B cell (primary cell): ENCODE results near the gene LSM7. TPM values are rescaled to one million over a fixed set of nuclear protein-coding genes. Genes with fewer than 3 reads are reported as not detected.

Experiments
- ATAC-seq: fragments of 200-7000 bp; cut with Tn5 transposase; one replicate; pipeline ENCODE4 v1.10.0; 2021; ENCODE audit warnings: low read depth, mild to moderate bottlenecking, moderate number of reproducible peaks, moderate library complexity
- CTCF ChIA-PET: fragments of 350-600 bp; sonication (Branson Sonifier 250); formaldehyde crosslinking; loops from one replicate; lab custom pipeline; 2021; ENCODE audit warnings: antibody characterized with exemption, inconsistent platforms; lab: Charles Lee
- POLR2A ChIA-PET: fragments of 350-600 bp; sonication (Branson Sonifier 250); formaldehyde crosslinking; loops from one replicate; lab custom pipeline; 2021; ENCODE audit warnings: antibody characterized with exemption; lab: Charles Lee
- DNase-seq: peaks from one replicate; pipeline ENCODE4 v3.0.0; 2013
- H2AFZ ChIP-seq: 2 replicates; pipeline ENCODE4 v1.6.1; 2012; ENCODE audit warnings: mild to moderate bottlenecking, low read depth, low read length; ENCODE audit not compliant: insufficient read depth, poor library complexity, severe bottlenecking
- H3K27ac ChIP-seq, 2 donors: 1 replicate in 1 of 2; 2 replicates in 1 of 2; pipeline ENCODE4 v1.5.1; 2012 to 2013; ENCODE audit warnings: low read length in 2 of 2, mild to moderate bottlenecking in 2 of 2, moderate library complexity in 1 of 2
- H3K27me3 ChIP-seq, 4 experiments: fragments of 200-600 bp in 1 of 4; sonication (generic) in 1 of 4; replicated peaks in 1 of 4; 1 replicate in 2 of 4; 2 replicates in 2 of 4; pipeline versions ENCODE4 v1.6.1 to v1.7.0; 2013 to 2016; ENCODE audit warnings: low read length in 3 of 4, mild to moderate bottlenecking in 2 of 4, mixed read lengths in 1 of 4, moderate library complexity in 1 of 4; ENCODE audit not compliant: insufficient read depth in 4 of 4, control insufficient read depth in 3 of 4; ENCODE audit errors: control extremely low read depth in 1 of 4
- H3K36me3 ChIP-seq, 2 experiments: replicated peaks in 1 of 2; 1 replicate in 1 of 2; 2 replicates in 1 of 2; pipeline versions ENCODE4 v1.6.1 to v1.7.1; 2013; ENCODE audit warnings: low read length in 1 of 2; ENCODE audit not compliant: insufficient read depth in 2 of 2, control insufficient read depth in 1 of 2; ENCODE audit errors: control extremely low read depth in 1 of 2, extremely low read depth in 1 of 2
- H3K4me1 ChIP-seq, 2 donors: fragments of 200-600 bp in 1 of 2; sonication (generic) in 1 of 2; 1 replicate in 1 of 2; 2 replicates in 1 of 2; pipeline versions ENCODE4 v1.5.1 to v1.6.1; 2013 to 2017; ENCODE audit warnings: low read length in 2 of 2; ENCODE audit not compliant: control insufficient read depth in 2 of 2, insufficient read depth in 2 of 2
- H3K4me2 ChIP-seq: replicated peaks from 2 replicates; pipeline ENCODE3; 2012; ENCODE audit warnings: mild to moderate bottlenecking, low read depth, low read length; ENCODE audit not compliant: poor library complexity, severe bottlenecking
- H3K4me3 ChIP-seq, 5 experiments: fragments of 200-600 bp in 1 of 5; sonication (generic) in 1 of 5; 1 replicate in 3 of 5; 2 replicates in 2 of 5; pipeline versions ENCODE4 v1.5.1 to v1.7.0; 2011 to 2016; ENCODE audit warnings: low read length in 4 of 5, mild to moderate bottlenecking in 4 of 5, low read depth in 2 of 5, control low read depth in 1 of 5, moderate library complexity in 1 of 5; ENCODE audit not compliant: insufficient read depth in 1 of 5; ENCODE audit errors: control extremely low read depth in 1 of 5, extremely low read depth in 1 of 5
- H3K79me2 ChIP-seq: fragments of 200-600 bp; sonication (generic); one replicate; pipeline ENCODE4 v1.6.0; 2016; ENCODE audit warnings: low read length; ENCODE audit not compliant: control insufficient read depth, insufficient read depth
- H3K9ac ChIP-seq: fragments of 200-600 bp; sonication (generic); 2 replicates; pipeline ENCODE4 v1.6.1; 2017; ENCODE audit warnings: mild to moderate bottlenecking, low read length, moderate library complexity
- H3K9me3 ChIP-seq, 3 donors: one replicate each; pipeline versions ENCODE4 v1.6.1 to v1.7.1; 2013; ENCODE audit warnings: low read length in 2 of 3; ENCODE audit not compliant: control insufficient read depth in 2 of 3, insufficient read depth in 1 of 3; ENCODE audit errors: control extremely low read depth in 1 of 3
- H4K20me1 ChIP-seq: 2 replicates; pipeline ENCODE4 v1.6.0; 2012; ENCODE audit warnings: mild to moderate bottlenecking, low read length; ENCODE audit not compliant: insufficient read depth, control insufficient read depth, poor library complexity, severe bottlenecking
- H3K27ac Mint-ChIP-seq: one replicate; pipeline ENCODE4 v1.8.0; 2021; ENCODE audit warnings: mixed read lengths
- H3K27me3 Mint-ChIP-seq: one replicate; pipeline ENCODE4 v1.8.0; 2021; ENCODE audit warnings: mixed read lengths
- H3K4me1 Mint-ChIP-seq: one replicate; pipeline ENCODE4 v1.8.0; 2021; ENCODE audit warnings: mixed read lengths
- H3K4me3 Mint-ChIP-seq: one replicate; pipeline ENCODE4 v1.8.0; 2021; ENCODE audit warnings: mixed read lengths
- H3K9me3 Mint-ChIP-seq: one replicate; pipeline ENCODE4 v1.8.0; 2022; ENCODE audit warnings: mixed read lengths; ENCODE audit not compliant: insufficient read depth
- EZH2 ChIP-seq: IDR thresholded peaks from 2 replicates; pipeline ENCODE4 v1.6.1; 2012; ENCODE audit warnings: borderline replicate concordance, low read depth, mild to moderate bottlenecking, moderate library complexity, low read length; ENCODE audit not compliant: insufficient read depth, poor library complexity, severe bottlenecking
- WGBS: methylation state at CpG from one replicate; pipeline ENCODE4 v1.1.5; 2013; ENCODE audit warnings: missing lambda C conversion rate; ENCODE audit not compliant: insufficient coverage; 5-methylcytosine and 5-hydroxymethylcytosine counted together
- intact Hi-C: fragments of 100-400 bp; cut with micrococcal nuclease; formaldehyde crosslinking; loops from one replicate; pipeline ENCODE4 v1.10.0; 2022
- polyA plus RNA-seq: library from polyadenylated mRNA; depleted of rRNA; stranded (reverse); fragments of >200 nt; gene quantifications from 2 replicates; pipeline ENCODE4 v1.2.3, GENCODE V29; 2012
- total RNA-seq, 2 donors: library from RNA; stranded (reverse); fragments of 120-200 nt in 1 of 2; gene quantifications; 1 replicate in 1 of 2; 2 replicates in 1 of 2; pipeline versions ENCODE4 v1.2.3 to v1.2.4, GENCODE V29; 2013 to 2022
- TF ChIP-seq, protein P1 (sequence below): fragments of 200-600 bp; IDR thresholded peaks from one replicate; pipeline ENCODE4 v1.8.0; 2022; ENCODE audit warnings: antibody characterized with exemption, mild to moderate bottlenecking

Gene LSM7
- total and polyA plus RNA-seq, 2 donors (not counting 1 experiment from before 2014, with no cell fraction given), result 201 to 820 TPM

DNA sequence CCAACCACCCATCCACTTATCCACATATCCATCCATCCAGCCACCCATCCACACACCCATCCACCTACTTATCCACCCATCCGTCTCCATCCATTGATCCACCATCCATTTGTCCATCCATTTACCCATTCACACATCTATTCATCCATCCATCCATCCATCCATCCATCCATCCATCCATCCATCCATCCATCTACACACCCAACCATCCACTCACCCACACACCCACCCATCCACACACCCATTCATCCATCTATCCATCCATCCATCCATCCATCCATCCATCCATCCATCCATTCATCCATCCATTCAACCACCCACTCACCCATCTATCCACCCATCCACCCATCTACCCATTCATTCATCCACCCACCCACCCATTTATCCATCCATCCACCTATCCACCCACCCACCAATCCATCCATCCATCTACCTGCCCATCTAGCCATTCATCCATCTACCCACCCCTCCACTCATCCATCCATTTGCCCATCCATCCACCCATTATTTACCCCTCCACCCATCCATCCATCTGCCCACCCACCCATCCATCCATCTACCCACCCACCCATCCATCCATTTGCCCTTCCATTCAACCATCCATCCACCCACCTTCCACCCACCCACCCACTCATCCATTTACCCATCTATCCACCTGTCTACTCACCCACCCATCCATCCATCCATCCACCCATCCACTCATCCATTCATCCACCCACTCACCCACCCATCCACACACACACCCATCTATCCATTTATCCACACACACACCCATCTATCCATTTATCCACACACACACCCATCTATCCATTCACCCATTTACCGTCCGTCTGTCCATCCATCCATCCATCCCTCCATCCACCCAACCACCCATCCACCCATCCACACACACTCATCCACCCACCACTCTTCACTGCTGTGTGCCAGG is 29.2 kb upstream of the LSM7 start:
- intact Hi-C loops, result no loop called here
- no peaks in the 10 kb centered on the region for H3K9me3 Mint-ChIP-seq
- peaks cover 0 to 13% of the 10 kb centered on the region in 2 experiments for H3K36me3 ChIP-seq
- no peak overlapping the region for H3K4me3 Mint-ChIP-seq
- H3K4me3 ChIP-seq, result no peak overlapping the region
- H3K27ac Mint-ChIP-seq, result no peak overlapping the region
- no peaks in the 10 kb centered on the region for H3K9me3 ChIP-seq
- no peak overlapping the region for H2AFZ ChIP-seq
- WGBS, result 98% methylated on average over 3 of the region's 3 CpGs
- H3K79me2 ChIP-seq, result peaks cover 1% of the 10 kb centered on the region
- no peak overlapping the region for H3K27ac ChIP-seq
- H3K9ac ChIP-seq, result no peak overlapping the region
- peaks cover 5% of the 10 kb centered on the region for H3K4me1 Mint-ChIP-seq
- ATAC-seq (no peak), DNase-seq (no peak)
- H4K20me1 ChIP-seq, result no peaks in the 10 kb centered on the region
- H3K27me3 ChIP-seq, result peaks cover 0 to 20% (median 10%) of the 10 kb centered on the region in 4 experiments
- peaks cover 6 to 16% of the 10 kb centered on the region in 2 donors for H3K4me1 ChIP-seq
- H3K4me2 ChIP-seq, result no peak overlapping the region
- ChIA-PET POLR2A (no interaction called here), CTCF (interaction anchor here (0.6 kb wide), 1 partner anchor 122 kb away, joined by 3 read pairs; no protein-coding TSS in a partner anchor)
- TF ChIP-seq, protein P1, sequence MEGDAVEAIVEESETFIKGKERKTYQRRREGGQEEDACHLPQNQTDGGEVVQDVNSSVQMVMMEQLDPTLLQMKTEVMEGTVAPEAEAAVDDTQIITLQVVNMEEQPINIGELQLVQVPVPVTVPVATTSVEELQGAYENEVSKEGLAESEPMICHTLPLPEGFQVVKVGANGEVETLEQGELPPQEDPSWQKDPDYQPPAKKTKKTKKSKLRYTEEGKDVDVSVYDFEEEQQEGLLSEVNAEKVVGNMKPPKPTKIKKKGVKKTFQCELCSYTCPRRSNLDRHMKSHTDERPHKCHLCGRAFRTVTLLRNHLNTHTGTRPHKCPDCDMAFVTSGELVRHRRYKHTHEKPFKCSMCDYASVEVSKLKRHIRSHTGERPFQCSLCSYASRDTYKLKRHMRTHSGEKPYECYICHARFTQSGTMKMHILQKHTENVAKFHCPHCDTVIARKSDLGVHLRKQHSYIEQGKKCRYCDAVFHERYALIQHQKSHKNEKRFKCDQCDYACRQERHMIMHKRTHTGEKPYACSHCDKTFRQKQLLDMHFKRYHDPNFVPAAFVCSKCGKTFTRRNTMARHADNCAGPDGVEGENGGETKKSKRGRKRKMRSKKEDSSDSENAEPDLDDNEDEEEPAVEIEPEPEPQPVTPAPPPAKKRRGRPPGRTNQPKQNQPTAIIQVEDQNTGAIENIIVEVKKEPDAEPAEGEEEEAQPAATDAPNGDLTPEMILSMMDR, result no peak
- no peak for TF ChIP-seq EZH2
- H3K27me3 Mint-ChIP-seq, result peaks cover 6% of the 10 kb centered on the region
